SK-N-SH (cell line): ENCODE results near the gene IL6ST.

Source experiments
- EZH2phosphoT487 ChIP-seq: fragments of 200-600 bp; sonication (generic); IDR thresholded peaks from 2 replicates; pipeline ENCODE4 v1.6.1; 2017; ENCODE audit warnings: low read depth, mixed run types, mild to moderate bottlenecking, antibody characterized with exemption, moderate library complexity, borderline replicate concordance
- FOXM1 ChIP-seq: IDR thresholded peaks from 2 replicates; pipeline ENCODE4 v1.4.0; 2012; ENCODE audit warnings: low read depth, mild to moderate bottlenecking
- NRF1 ChIP-seq: IDR thresholded peaks from 2 replicates; pipeline ENCODE4 v1.6.1; 2012; ENCODE audit warnings: low read depth, mild to moderate bottlenecking, low read length
- USF2 ChIP-seq: fragments of 150-350 bp; IDR thresholded peaks from 2 replicates; pipeline ENCODE4 v1.6.1; 2017; ENCODE audit warnings: antibody characterized with exemption, low read length, low read depth, borderline replicate concordance
- TF ChIP-seq, protein P1 (sequence below): fragments of 200-600 bp; sonication (generic); IDR thresholded peaks from 2 replicates; pipeline ENCODE4 v1.6.1; 2017; ENCODE audit warnings: antibody characterized with exemption, mild to moderate bottlenecking, moderate library complexity

GRCh38 chr5:55892479-55892878, 102.3 kb downstream of the IL6ST start:
- TF ChIP-seq EZH2phosphoT487 (no peak), FOXM1 (no peak), NRF1 (no peak), USF2 (no peak)
- TF ChIP-seq, protein P1, sequence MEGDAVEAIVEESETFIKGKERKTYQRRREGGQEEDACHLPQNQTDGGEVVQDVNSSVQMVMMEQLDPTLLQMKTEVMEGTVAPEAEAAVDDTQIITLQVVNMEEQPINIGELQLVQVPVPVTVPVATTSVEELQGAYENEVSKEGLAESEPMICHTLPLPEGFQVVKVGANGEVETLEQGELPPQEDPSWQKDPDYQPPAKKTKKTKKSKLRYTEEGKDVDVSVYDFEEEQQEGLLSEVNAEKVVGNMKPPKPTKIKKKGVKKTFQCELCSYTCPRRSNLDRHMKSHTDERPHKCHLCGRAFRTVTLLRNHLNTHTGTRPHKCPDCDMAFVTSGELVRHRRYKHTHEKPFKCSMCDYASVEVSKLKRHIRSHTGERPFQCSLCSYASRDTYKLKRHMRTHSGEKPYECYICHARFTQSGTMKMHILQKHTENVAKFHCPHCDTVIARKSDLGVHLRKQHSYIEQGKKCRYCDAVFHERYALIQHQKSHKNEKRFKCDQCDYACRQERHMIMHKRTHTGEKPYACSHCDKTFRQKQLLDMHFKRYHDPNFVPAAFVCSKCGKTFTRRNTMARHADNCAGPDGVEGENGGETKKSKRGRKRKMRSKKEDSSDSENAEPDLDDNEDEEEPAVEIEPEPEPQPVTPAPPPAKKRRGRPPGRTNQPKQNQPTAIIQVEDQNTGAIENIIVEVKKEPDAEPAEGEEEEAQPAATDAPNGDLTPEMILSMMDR, result no peak
